ENCODE measurements around the gene BBS5. TPM values are rescaled to one million over a fixed set of nuclear protein-coding genes. Genes with fewer than 3 reads are reported as not detected.

The BBS5 gene
- total RNA-seq, 1 experiment from 2014 or later: 0.31 TPM

DNA sequence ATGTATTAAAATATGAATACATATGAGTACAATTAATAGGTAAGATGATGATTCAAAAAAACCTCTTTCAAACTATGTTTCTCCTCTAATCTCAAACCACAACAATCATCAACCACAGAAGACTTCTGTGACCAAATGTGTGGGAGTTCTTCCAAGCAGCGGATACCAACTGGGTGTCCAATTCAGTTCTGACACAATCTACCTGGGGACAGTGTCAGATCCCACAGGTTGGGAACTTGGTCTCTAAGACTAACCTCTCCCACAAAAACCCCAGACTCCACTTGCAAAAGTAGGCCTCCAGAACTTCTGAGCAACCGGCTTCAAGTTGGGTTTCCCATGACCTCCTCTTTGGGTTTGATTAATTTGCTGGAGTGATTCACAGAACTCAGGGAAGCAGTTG lies 67.5 kb downstream of the BBS5 start:
- no peaks in the 10 kb centered on the region for H3K4me1 ChIP-seq (replicated peaks; ENCODE audit: insufficient read depth)
- H3K27ac ChIP-seq: no peak overlapping the region
- no peaks in the 10 kb centered on the region for H3K36me3 ChIP-seq (ENCODE audit: low read depth)
- H4K20me1 ChIP-seq (ENCODE audit: insufficient read depth): no peaks in the 10 kb centered on the region
- H3K9me2 ChIP-seq (ENCODE audit: insufficient read depth): no peaks in the 10 kb centered on the region
- no peak for TF ChIP-seq EZH2 (IDR thresholded peaks at IDR 0.05; ENCODE audit: low read depth)
- TF ChIP-seq, protein P1, sequence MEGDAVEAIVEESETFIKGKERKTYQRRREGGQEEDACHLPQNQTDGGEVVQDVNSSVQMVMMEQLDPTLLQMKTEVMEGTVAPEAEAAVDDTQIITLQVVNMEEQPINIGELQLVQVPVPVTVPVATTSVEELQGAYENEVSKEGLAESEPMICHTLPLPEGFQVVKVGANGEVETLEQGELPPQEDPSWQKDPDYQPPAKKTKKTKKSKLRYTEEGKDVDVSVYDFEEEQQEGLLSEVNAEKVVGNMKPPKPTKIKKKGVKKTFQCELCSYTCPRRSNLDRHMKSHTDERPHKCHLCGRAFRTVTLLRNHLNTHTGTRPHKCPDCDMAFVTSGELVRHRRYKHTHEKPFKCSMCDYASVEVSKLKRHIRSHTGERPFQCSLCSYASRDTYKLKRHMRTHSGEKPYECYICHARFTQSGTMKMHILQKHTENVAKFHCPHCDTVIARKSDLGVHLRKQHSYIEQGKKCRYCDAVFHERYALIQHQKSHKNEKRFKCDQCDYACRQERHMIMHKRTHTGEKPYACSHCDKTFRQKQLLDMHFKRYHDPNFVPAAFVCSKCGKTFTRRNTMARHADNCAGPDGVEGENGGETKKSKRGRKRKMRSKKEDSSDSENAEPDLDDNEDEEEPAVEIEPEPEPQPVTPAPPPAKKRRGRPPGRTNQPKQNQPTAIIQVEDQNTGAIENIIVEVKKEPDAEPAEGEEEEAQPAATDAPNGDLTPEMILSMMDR (conservative IDR thresholded peaks at IDR 0.05): no peak
- H3K79me2 ChIP-seq (ENCODE audit: low read depth): no peaks in the 10 kb centered on the region
- no peak overlapping the region for H2AFZ ChIP-seq
- H3K27me3 ChIP-seq (ENCODE audit: insufficient read depth, low read depth): no peaks in the 10 kb centered on the region
- POLR2A ChIA-PET (ENCODE audit: unreplicated experiment): no interaction called here
- H3K4me3 ChIP-seq: no peak overlapping the region
- intact Hi-C loops (cut with micrococcal nuclease; ENCODE audit: unreplicated experiment): no loop called here
- DNase-seq: no peak
- CTCF ChIA-PET: no interaction called here
- no peaks in the 10 kb centered on the region for H3K9me3 ChIP-seq (ENCODE audit: insufficient read depth, low read depth)
- BruUV-seq (replicated peaks): no TSS peak
- no peaks in the 10 kb centered on the region for H3F3A ChIP-seq (ENCODE audit: insufficient read depth, low read depth)
- no peak overlapping the region for H3K4me2 ChIP-seq

Other genes with a start within 250 kb of the BBS5 start
- not detected in 2 replicates for gene LRP2, start 117.0 kb upstream of the BBS5 start, total RNA-seq (2021)
- gene KLHL41, start 30.2 kb downstream of the BBS5 start, total RNA-seq (2021): not detected in 2 replicates
- gene FASTKD1, start 94.4 kb downstream of the BBS5 start, total RNA-seq (2021): 19.2 and 22.5 TPM in 2 replicates
- gene PPIG, start 104.9 kb downstream of the BBS5 start, total RNA-seq (2021): 28.4 and 34.0 TPM in 2 replicates
- gene CFAP210, start 214.9 kb downstream of the BBS5 start, total RNA-seq (2021): 0.96 TPM in 1 of 2 replicates, not detected in the other
- 5.3 and 5.9 TPM in 2 replicates for gene PHOSPHO2, start 215.0 kb downstream of the BBS5 start, total RNA-seq (2021)